Left ventricle myocardium superior (tissue), 1 donor: ENCODE data around the gene CHST10. TPM values are rescaled to one million over a fixed set of nuclear protein-coding genes. Genes with fewer than 3 reads are reported as not detected.
"Not testable (repeated sequence)": the region's sequence is repeated elsewhere in the genome, so short reads cannot be mapped to it uniquely, and the experiment has no call there.

Experiments
- ATAC-seq: fragments of 200-7000 bp; cut with Tn5 transposase; one replicate; pipeline ENCODE4 v1.9.1; 2020; ENCODE audit warnings: mild to moderate bottlenecking, moderate library complexity
- DNase-seq: peaks from one replicate; pipeline ENCODE4 v3.0.0-alpha.2; 2020
- intact Hi-C: fragments of 100-400 bp; cut with micrococcal nuclease; formaldehyde crosslinking; loops from one replicate; pipeline ENCODE4 v1.11.0; 2022
- total RNA-seq: library from RNA; stranded (reverse); fragmentation: NEBNext Ultra II Directional; extraction: Animal tissue kit (Norgen Biotek cat#: 25700); gene quantifications from one replicate; pipeline ENCODE4 v1.2.1, GENCODE V29; 2021
- donor health status: DM: no; HTN: yes; CAD: no; lungs with severe emphysema.

CHST10 gene
- total RNA-seq, 1 donor from 2014 or later, result 10.7 TPM

GRCh38 chr2:100358554-100358953 lies 58.9 kb downstream of the CHST10 start:
- DNase-seq (no peak), ATAC-seq (no peak)
- intact Hi-C loops, result no loop called here

- ATAC-seq, result no peak
- intact Hi-C loops, result no loop called here
- no peak for DNase-seq
These were observed 64.9 kb downstream of the CHST10 start for GRCh38 chr2:100352521-100352920.

GRCh38 chr2:100350661-100351185 lies 66.7 kb downstream of the CHST10 start:
- DNase-seq, result no peak
- intact Hi-C loops, result no loop called here
- ATAC-seq, result no peak

GRCh38 chr2:100345144-100345543 lies 72.3 kb downstream of the CHST10 start:
- DNase-seq, intact Hi-C loops, ATAC-seq: not testable (repeated sequence)

- DNase-seq (no peak), ATAC-seq (no peak)
- intact Hi-C loops, result no loop called here
These were observed 73.0 kb downstream of the CHST10 start for GRCh38 chr2:100344433-100344832.

- ATAC-seq, intact Hi-C loops, DNase-seq: not testable (repeated sequence)
These were observed 75.0 kb downstream of the CHST10 start for GRCh38 chr2:100342466-100342865.

Other genes with a start within 250 kb of the CHST10 start
- 17.5 TPM for gene LONRF2, start 95.2 kb downstream of the CHST10 start, total RNA-seq
- gene NMS, start 52.8 kb upstream of the CHST10 start, total RNA-seq, result not detected
- 23.7 TPM for gene PDCL3, start 145.3 kb upstream of the CHST10 start, total RNA-seq